ENCODE data around the gene SFXN3. TPM values are rescaled to one million over a fixed set of nuclear protein-coding genes. Genes with fewer than 3 reads are reported as not detected.

SFXN3 gene
- total and polyA plus RNA-seq, 2 of the 13 experiments (the other 11 are each of a cell fraction or from before 2014, with no cell fraction given): 16.8 to 71.5 TPM

DNA sequence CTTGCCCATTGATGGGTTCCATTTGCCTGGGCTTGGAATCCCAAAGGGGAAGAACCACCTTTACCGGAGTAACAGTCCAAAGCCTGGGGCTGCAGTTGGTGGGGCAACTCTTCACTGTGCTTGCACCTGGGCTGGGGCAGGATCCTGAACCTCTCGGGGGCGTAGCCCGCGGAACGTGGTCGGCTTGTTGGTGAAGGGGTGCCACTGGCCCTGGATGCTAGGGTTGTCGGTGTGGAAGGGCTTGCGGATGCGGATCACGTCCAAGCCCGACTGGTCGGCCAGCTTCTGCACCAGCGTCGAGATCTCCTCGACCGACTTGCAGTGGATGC lies 44.4 kb upstream of the SFXN3 start (continued):
- TF ChIP-seq, protein P1, sequence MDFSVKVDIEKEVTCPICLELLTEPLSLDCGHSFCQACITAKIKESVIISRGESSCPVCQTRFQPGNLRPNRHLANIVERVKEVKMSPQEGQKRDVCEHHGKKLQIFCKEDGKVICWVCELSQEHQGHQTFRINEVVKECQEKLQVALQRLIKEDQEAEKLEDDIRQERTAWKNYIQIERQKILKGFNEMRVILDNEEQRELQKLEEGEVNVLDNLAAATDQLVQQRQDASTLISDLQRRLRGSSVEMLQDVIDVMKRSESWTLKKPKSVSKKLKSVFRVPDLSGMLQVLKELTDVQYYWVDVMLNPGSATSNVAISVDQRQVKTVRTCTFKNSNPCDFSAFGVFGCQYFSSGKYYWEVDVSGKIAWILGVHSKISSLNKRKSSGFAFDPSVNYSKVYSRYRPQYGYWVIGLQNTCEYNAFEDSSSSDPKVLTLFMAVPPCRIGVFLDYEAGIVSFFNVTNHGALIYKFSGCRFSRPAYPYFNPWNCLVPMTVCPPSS (IDR thresholded peaks at IDR 0.05): no peak
- TF ChIP-seq POLR2A (IDR thresholded peaks at IDR 0.05; ENCODE audit: insufficient read depth in 1 of 2, low read depth in 2 of 2, low read length in 2 of 2): peak in 1 of 2 experiments; percentile 61; a peak in 2 of 4 replicates
- TF ChIP-seq, protein P2, sequence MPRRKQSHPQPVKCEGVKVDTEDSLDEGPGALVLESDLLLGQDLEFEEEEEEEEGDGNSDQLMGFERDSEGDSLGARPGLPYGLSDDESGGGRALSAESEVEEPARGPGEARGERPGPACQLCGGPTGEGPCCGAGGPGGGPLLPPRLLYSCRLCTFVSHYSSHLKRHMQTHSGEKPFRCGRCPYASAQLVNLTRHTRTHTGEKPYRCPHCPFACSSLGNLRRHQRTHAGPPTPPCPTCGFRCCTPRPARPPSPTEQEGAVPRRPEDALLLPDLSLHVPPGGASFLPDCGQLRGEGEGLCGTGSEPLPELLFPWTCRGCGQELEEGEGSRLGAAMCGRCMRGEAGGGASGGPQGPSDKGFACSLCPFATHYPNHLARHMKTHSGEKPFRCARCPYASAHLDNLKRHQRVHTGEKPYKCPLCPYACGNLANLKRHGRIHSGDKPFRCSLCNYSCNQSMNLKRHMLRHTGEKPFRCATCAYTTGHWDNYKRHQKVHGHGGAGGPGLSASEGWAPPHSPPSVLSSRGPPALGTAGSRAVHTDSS (CRISPR knock-in tag; conservative IDR thresholded peaks at IDR 0.05): no peak
- TF ChIP-seq NR2F2 (IDR thresholded peaks at IDR 0.05; ENCODE audit: borderline replicate concordance, low read depth): no peak
- no peak for TF ChIP-seq SNAI1 (CRISPR knock-in tag; IDR thresholded peaks at IDR 0.05; ENCODE audit: borderline replicate concordance)
- TF ChIP-seq, protein P3, sequence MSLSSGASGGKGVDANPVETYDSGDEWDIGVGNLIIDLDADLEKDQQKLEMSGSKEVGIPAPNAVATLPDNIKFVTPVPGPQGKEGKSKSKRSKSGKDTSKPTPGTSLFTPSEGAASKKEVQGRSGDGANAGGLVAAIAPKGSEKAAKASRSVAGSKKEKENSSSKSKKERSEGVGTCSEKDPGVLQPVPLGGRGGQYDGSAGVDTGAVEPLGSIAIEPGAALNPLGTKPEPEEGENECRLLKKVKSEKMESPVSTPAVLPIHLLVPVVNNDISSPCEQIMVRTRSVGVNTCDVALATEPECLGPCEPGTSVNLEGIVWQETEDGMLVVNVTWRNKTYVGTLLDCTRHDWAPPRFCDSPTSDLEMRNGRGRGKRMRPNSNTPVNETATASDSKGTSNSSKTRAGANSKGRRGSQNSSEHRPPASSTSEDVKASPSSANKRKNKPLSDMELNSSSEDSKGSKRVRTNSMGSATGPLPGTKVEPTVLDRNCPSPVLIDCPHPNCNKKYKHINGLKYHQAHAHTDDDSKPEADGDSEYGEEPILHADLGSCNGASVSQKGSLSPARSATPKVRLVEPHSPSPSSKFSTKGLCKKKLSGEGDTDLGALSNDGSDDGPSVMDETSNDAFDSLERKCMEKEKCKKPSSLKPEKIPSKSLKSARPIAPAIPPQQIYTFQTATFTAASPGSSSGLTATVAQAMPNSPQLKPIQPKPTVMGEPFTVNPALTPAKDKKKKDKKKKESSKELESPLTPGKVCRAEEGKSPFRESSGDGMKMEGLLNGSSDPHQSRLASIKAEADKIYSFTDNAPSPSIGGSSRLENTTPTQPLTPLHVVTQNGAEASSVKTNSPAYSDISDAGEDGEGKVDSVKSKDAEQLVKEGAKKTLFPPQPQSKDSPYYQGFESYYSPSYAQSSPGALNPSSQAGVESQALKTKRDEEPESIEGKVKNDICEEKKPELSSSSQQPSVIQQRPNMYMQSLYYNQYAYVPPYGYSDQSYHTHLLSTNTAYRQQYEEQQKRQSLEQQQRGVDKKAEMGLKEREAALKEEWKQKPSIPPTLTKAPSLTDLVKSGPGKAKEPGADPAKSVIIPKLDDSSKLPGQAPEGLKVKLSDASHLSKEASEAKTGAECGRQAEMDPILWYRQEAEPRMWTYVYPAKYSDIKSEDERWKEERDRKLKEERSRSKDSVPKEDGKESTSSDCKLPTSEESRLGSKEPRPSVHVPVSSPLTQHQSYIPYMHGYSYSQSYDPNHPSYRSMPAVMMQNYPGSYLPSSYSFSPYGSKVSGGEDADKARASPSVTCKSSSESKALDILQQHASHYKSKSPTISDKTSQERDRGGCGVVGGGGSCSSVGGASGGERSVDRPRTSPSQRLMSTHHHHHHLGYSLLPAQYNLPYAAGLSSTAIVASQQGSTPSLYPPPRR (CRISPR knock-in tag; IDR thresholded peaks at IDR 0.05; ENCODE audit: borderline replicate concordance): no peak
- TF ChIP-seq RBM22 (optimal IDR thresholded peaks at IDR 0.05; ENCODE audit: low read length): peak; percentile 92
- no peak for TF ChIP-seq ZNF616 (CRISPR knock-in tag; IDR thresholded peaks at IDR 0.05; ENCODE audit: low read depth)
- no peak for TF ChIP-seq ZBTB7B (CRISPR knock-in tag; IDR thresholded peaks at IDR 0.05)
- TF ChIP-seq ZSCAN21 (CRISPR knock-in tag; IDR thresholded peaks at IDR 0.05; ENCODE audit: borderline replicate concordance): no peak; the same call in 1 of the 2 replicates
- 0 out of 2 replicates have a peak, but pooled peaks have one; percentile 34 for TF ChIP-seq ATF7-NPFF (CRISPR knock-in tag; IDR thresholded peaks at IDR 0.05; ENCODE audit: low read depth)
- TF ChIP-seq ZNF629 (CRISPR knock-in tag; conservative IDR thresholded peaks at IDR 0.05): 0 out of 2 replicates have a peak, but pooled peaks have one; percentile 4
- 0 out of 2 replicates have a peak, but pooled peaks have one; percentile 11 for TF ChIP-seq ZNF138 (CRISPR knock-in tag; IDR thresholded peaks at IDR 0.05; ENCODE audit: low read depth)
- TF ChIP-seq ARHGAP35 (CRISPR knock-in tag; IDR thresholded peaks at IDR 0.05; ENCODE audit: borderline replicate concordance): 0 out of 2 replicates have a peak, but pooled peaks have one; percentile 8
- TF ChIP-seq MIXL1 (CRISPR knock-in tag; IDR thresholded peaks at IDR 0.05): peak; percentile 26; the same call in 1 of the 2 replicates
- TF ChIP-seq STAT5B (CRISPR knock-in tag; IDR thresholded peaks at IDR 0.05): no peak
- no peak for TF ChIP-seq ZNF256 (CRISPR knock-in tag; conservative IDR thresholded peaks at IDR 0.05)
- TF ChIP-seq, protein P4, sequence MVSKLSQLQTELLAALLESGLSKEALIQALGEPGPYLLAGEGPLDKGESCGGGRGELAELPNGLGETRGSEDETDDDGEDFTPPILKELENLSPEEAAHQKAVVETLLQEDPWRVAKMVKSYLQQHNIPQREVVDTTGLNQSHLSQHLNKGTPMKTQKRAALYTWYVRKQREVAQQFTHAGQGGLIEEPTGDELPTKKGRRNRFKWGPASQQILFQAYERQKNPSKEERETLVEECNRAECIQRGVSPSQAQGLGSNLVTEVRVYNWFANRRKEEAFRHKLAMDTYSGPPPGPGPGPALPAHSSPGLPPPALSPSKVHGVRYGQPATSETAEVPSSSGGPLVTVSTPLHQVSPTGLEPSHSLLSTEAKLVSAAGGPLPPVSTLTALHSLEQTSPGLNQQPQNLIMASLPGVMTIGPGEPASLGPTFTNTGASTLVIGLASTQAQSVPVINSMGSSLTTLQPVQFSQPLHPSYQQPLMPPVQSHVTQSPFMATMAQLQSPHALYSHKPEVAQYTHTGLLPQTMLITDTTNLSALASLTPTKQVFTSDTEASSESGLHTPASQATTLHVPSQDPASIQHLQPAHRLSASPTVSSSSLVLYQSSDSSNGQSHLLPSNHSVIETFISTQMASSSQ (IDR thresholded peaks at IDR 0.05; ENCODE audit: low read depth): no peak
- TF ChIP-seq, protein P4 (CRISPR knock-in tag; IDR thresholded peaks at IDR 0.05; ENCODE audit: borderline replicate concordance): no peak
- TF ChIP-seq FOXC1 (CRISPR knock-in tag; IDR thresholded peaks at IDR 0.05; ENCODE audit: borderline replicate concordance): no peak
